ENCODE measurements around the gene SOX30. TPM values are rescaled to one million over a fixed set of nuclear protein-coding genes. Genes with fewer than 3 reads are reported as not detected.

Gene SOX30
- total and polyA plus RNA-seq, 3 donors from 2014 or later, result 47.7 to 197 (median 83.9) TPM

DNA sequence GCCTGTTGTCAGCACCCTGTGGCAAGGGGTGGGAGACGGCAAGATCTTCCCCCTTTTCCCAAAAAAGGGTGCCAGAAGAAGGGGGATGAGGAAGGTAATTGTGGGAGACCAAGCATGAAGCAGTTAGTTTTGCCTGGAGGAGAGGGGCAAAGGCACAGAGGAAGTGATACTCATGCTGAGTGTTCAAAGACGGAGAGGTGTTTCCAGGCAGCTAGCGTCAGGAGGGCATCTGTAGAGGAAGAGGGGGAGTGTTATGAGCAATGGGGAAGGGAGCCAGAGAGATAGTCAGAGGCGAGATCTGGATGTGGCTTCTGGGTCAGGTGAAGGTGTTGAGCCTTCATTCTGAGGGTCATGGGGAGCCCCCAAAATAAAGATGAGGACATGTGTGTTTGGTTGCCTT is 49.7 kb downstream of the SOX30 start:
- H3K4me3 ChIP-seq, result no peak overlapping the region
- intact Hi-C loops (cut with DNase I; ENCODE audit: low total_unique reads), result loop anchor here (5.0 kb wide), 1 partner anchor 135 kb away; no protein-coding TSS in a partner anchor
- H3K4me1 ChIP-seq, result no peaks in the 10 kb centered on the region
- H3K27me3 ChIP-seq, result no peaks in the 10 kb centered on the region
- H3K27ac ChIP-seq, result no peak overlapping the region
- no peak for DNase-seq
- no peaks in the 10 kb centered on the region for H3K9me3 ChIP-seq
- no peaks in the 10 kb centered on the region for H3K36me3 ChIP-seq (ENCODE audit: low read depth, missing control alignments)
- 87 to 92% methylated on average over 4 of the region's 4 CpGs for WGBS, 2 donors
- TF ChIP-seq, protein P1, sequence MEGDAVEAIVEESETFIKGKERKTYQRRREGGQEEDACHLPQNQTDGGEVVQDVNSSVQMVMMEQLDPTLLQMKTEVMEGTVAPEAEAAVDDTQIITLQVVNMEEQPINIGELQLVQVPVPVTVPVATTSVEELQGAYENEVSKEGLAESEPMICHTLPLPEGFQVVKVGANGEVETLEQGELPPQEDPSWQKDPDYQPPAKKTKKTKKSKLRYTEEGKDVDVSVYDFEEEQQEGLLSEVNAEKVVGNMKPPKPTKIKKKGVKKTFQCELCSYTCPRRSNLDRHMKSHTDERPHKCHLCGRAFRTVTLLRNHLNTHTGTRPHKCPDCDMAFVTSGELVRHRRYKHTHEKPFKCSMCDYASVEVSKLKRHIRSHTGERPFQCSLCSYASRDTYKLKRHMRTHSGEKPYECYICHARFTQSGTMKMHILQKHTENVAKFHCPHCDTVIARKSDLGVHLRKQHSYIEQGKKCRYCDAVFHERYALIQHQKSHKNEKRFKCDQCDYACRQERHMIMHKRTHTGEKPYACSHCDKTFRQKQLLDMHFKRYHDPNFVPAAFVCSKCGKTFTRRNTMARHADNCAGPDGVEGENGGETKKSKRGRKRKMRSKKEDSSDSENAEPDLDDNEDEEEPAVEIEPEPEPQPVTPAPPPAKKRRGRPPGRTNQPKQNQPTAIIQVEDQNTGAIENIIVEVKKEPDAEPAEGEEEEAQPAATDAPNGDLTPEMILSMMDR (IDR thresholded peaks at IDR 0.05), result no peak
- no peak for TF ChIP-seq POLR2A (IDR thresholded peaks at IDR 0.05)

DNA sequence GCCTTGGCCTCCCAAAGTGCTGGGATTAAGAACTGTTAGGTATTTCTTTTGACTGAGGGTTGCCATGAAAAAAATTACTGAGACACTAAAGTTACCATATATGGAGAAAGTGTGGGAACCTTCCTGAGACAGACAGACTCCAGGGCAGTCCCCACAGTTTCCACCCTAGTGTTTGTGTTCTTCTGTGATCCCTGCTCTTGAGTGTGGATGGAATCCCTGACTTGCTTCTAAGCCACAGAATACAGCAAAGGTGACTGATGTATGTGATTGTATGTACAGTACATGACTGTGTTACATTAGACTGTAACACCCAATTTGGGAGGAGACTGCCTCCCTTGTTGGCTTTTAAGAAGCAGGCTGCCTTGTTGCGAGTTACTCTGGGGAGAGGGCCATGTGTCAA is 52.0 kb downstream of the SOX30 start:
- H3K27ac ChIP-seq, result no peak overlapping the region
- no peak for TF ChIP-seq POLR2A (IDR thresholded peaks at IDR 0.05)
- TF ChIP-seq, protein P1 (IDR thresholded peaks at IDR 0.05), result no peak
- no peaks in the 10 kb centered on the region for H3K4me1 ChIP-seq
- WGBS, 2 donors, result 95 to 100% methylated on average over 1 of the region's 1 CpG
- no peaks in the 10 kb centered on the region for H3K36me3 ChIP-seq (ENCODE audit: low read depth, missing control alignments)
- no peaks in the 10 kb centered on the region for H3K27me3 ChIP-seq
- no peak overlapping the region for H3K4me3 ChIP-seq
- H3K9me3 ChIP-seq, result no peaks in the 10 kb centered on the region
- intact Hi-C loops (cut with DNase I; ENCODE audit: low total_unique reads), result loop anchor here (5.0 kb wide), 1 partner anchor 133 kb away; no protein-coding TSS in a partner anchor
- no peak for DNase-seq

- no peak overlapping the region for H3K27ac ChIP-seq
- no peaks in the 10 kb centered on the region for H3K9me3 ChIP-seq
- no peak for DNase-seq
- no peaks in the 10 kb centered on the region for H3K27me3 ChIP-seq
- intact Hi-C loops (cut with DNase I; ENCODE audit: low total_unique reads), result no loop called here
- 87 to 91% methylated on average over 3 of the region's 3 CpGs for WGBS, 2 donors
- H3K4me1 ChIP-seq, result no peaks in the 10 kb centered on the region
- no peaks in the 10 kb centered on the region for H3K36me3 ChIP-seq (ENCODE audit: low read depth, missing control alignments)
- TF ChIP-seq, protein P1 (IDR thresholded peaks at IDR 0.05), result no peak
- TF ChIP-seq POLR2A (IDR thresholded peaks at IDR 0.05), result no peak
- H3K4me3 ChIP-seq, result no peak overlapping the region
These were observed 52.7 kb downstream of the SOX30 start for GRCh38 chr5:157599565-157599964.

- Histone ChIP-seq H3K4me3 (no peak overlapping the region), H3K9me3 (no peaks in the 10 kb centered on the region), H3K27me3 (no peaks in the 10 kb centered on the region), H3K4me1 (no peaks in the 10 kb centered on the region), H3K36me3 (ENCODE audit: low read depth, missing control alignments) (no peaks in the 10 kb centered on the region), H3K27ac (no peak overlapping the region)
- WGBS, 2 donors, result 89 to 92% methylated on average over 2 of the region's 2 CpGs
- no peak for TF ChIP-seq POLR2A (IDR thresholded peaks at IDR 0.05)
- TF ChIP-seq, protein P1 (IDR thresholded peaks at IDR 0.05), result no peak
- DNase-seq, result no peak
- intact Hi-C loops (cut with DNase I; ENCODE audit: low total_unique reads), result no loop called here
These were observed 53.8 kb downstream of the SOX30 start for GRCh38 chr5:157598350-157598936.

GRCh38 chr5:157597277-157597676 is 55.0 kb downstream of the SOX30 start:
- peaks cover 4% of the 10 kb centered on the region for H3K4me1 ChIP-seq
- H3K9me3 ChIP-seq, result no peaks in the 10 kb centered on the region
- no peak for DNase-seq
- intact Hi-C loops (cut with DNase I; ENCODE audit: low total_unique reads), result no loop called here
- no peaks in the 10 kb centered on the region for H3K27me3 ChIP-seq
- no peak overlapping the region for H3K27ac ChIP-seq
- H3K36me3 ChIP-seq (ENCODE audit: low read depth, missing control alignments), result no peaks in the 10 kb centered on the region
- WGBS, 2 donors, result 41 to 44% methylated on average over 1 of the region's 1 CpG
- H3K4me3 ChIP-seq, result no peak overlapping the region
- TF ChIP-seq, protein P1 (IDR thresholded peaks at IDR 0.05), result no peak
- no peak for TF ChIP-seq POLR2A (IDR thresholded peaks at IDR 0.05)

Data from testis (tissue), 3 donors.